GM12878 (cell line): Measurements from ENCODE around the gene MTHFD1L.

Source experiments
- CREB1 ChIP-seq: IDR thresholded peaks from 2 replicates; pipeline ENCODE4 v1.6.1; 2012; ENCODE audit warnings: low read depth, mild to moderate bottlenecking, inconsistent platforms
- FOS ChIP-seq: IDR thresholded peaks from 3 replicates; pipeline ENCODE4 v1.6.1; 2011; ENCODE audit warnings: borderline replicate concordance; ENCODE audit not compliant: insufficient read length; ENCODE audit errors: extremely low read depth
- FOXM1 ChIP-seq: IDR thresholded peaks from 2 replicates; pipeline ENCODE4 v1.6.1; 2012; ENCODE audit warnings: low read depth, mild to moderate bottlenecking, inconsistent platforms, low read length, moderate library complexity
- JUNB ChIP-seq: IDR thresholded peaks from 2 replicates; pipeline ENCODE4 v1.6.1; 2016; ENCODE audit warnings: antibody characterized with exemption, mild to moderate bottlenecking
- NRF1 ChIP-seq: conservative IDR thresholded peaks from 2 replicates; pipeline ENCODE4 v1.6.1; 2011; ENCODE audit warnings: mild to moderate bottlenecking, low read depth, low read length, improper control_type of control experiment
- POLR2A ChIP-seq: IDR thresholded peaks from 2 replicates; pipeline ENCODE4 v1.6.1; 2011; ENCODE audit warnings: low read depth, mild to moderate bottlenecking, low read length
- TARDBP ChIP-seq: IDR thresholded peaks from 2 replicates; pipeline ENCODE4 v1.6.1; 2016; ENCODE audit warnings: borderline replicate concordance
- TF ChIP-seq, protein P1 (sequence below), 3 experiments: IDR thresholded peaks in 2 of 3; conservative IDR thresholded peaks in 1 of 3; 2 replicates each; pipeline ENCODE4 v1.5.1; 2011; ENCODE audit warnings: low read depth in 3 of 3, low read length in 3 of 3, mild to moderate bottlenecking in 3 of 3, control low read depth in 2 of 3, moderate library complexity in 2 of 3, inconsistent platforms in 1 of 3, mixed read lengths in 1 of 3; ENCODE audit not compliant: control insufficient read depth in 2 of 3, insufficient read depth in 1 of 3; ENCODE audit errors: extremely low read depth in 1 of 3
- TF ChIP-seq, protein P2 (sequence below): fragments of 450-650 bp; conservative IDR thresholded peaks from 2 replicates; pipeline ENCODE4 v1.6.1; 2017; ENCODE audit warnings: mild to moderate bottlenecking, moderate library complexity
- TF ChIP-seq, protein P3 (sequence below): IDR thresholded peaks from 2 replicates; pipeline ENCODE4 v1.6.1; 2012; ENCODE audit warnings: mild to moderate bottlenecking, low read depth, low read length
- TF ChIP-seq, protein P4 (sequence below): fragments of 450-650 bp; formaldehyde crosslinking; IDR thresholded peaks from 2 replicates; pipeline ENCODE4 v1.4.0; 2020; ENCODE audit warnings: mild to moderate bottlenecking, moderate library complexity

DNA sequence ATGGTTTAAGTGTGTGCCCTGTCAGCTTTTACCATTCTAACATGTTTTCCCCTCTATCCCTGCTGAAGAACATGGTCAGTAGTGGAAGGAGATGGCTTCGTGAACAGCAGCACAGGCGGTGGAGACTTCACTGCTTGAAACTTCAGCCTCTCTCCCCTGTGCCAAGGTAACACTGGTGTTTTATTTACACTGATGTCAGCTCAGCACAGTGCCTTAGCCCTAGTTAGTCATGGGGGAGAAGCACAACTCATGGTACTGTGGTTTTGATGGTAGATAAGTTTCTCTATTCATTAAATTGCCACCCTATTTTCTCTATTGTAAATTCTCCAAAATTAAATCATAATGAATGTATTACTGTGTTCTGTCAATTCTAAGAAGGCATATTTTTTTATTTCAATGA, 56.6 kb downstream of the MTHFD1L start:
- TF ChIP-seq TARDBP (no peak), FOXM1 (no peak), NRF1 (no peak), CREB1 (no peak), POLR2A (no peak), FOS (no peak), JUNB (no peak)
- TF ChIP-seq, protein P1, sequence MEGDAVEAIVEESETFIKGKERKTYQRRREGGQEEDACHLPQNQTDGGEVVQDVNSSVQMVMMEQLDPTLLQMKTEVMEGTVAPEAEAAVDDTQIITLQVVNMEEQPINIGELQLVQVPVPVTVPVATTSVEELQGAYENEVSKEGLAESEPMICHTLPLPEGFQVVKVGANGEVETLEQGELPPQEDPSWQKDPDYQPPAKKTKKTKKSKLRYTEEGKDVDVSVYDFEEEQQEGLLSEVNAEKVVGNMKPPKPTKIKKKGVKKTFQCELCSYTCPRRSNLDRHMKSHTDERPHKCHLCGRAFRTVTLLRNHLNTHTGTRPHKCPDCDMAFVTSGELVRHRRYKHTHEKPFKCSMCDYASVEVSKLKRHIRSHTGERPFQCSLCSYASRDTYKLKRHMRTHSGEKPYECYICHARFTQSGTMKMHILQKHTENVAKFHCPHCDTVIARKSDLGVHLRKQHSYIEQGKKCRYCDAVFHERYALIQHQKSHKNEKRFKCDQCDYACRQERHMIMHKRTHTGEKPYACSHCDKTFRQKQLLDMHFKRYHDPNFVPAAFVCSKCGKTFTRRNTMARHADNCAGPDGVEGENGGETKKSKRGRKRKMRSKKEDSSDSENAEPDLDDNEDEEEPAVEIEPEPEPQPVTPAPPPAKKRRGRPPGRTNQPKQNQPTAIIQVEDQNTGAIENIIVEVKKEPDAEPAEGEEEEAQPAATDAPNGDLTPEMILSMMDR (IDR thresholded peaks at IDR 0.05 in 2 of 3, conservative IDR thresholded peaks at IDR 0.05 in 1 of 3; ENCODE audit: control insufficient read depth in 2 of 3, extremely low read depth in 1 of 3, insufficient read depth in 1 of 3, low read depth in 3 of 3, low read length in 3 of 3) = no peak
- TF ChIP-seq, protein P2, sequence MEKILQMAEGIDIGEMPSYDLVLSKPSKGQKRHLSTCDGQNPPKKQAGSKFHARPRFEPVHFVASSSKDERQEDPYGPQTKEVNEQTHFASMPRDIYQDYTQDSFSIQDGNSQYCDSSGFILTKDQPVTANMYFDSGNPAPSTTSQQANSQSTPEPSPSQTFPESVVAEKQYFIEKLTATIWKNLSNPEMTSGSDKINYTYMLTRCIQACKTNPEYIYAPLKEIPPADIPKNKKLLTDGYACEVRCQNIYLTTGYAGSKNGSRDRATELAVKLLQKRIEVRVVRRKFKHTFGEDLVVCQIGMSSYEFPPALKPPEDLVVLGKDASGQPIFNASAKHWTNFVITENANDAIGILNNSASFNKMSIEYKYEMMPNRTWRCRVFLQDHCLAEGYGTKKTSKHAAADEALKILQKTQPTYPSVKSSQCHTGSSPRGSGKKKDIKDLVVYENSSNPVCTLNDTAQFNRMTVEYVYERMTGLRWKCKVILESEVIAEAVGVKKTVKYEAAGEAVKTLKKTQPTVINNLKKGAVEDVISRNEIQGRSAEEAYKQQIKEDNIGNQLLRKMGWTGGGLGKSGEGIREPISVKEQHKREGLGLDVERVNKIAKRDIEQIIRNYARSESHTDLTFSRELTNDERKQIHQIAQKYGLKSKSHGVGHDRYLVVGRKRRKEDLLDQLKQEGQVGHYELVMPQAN = no peak
- TF ChIP-seq, protein P3, sequence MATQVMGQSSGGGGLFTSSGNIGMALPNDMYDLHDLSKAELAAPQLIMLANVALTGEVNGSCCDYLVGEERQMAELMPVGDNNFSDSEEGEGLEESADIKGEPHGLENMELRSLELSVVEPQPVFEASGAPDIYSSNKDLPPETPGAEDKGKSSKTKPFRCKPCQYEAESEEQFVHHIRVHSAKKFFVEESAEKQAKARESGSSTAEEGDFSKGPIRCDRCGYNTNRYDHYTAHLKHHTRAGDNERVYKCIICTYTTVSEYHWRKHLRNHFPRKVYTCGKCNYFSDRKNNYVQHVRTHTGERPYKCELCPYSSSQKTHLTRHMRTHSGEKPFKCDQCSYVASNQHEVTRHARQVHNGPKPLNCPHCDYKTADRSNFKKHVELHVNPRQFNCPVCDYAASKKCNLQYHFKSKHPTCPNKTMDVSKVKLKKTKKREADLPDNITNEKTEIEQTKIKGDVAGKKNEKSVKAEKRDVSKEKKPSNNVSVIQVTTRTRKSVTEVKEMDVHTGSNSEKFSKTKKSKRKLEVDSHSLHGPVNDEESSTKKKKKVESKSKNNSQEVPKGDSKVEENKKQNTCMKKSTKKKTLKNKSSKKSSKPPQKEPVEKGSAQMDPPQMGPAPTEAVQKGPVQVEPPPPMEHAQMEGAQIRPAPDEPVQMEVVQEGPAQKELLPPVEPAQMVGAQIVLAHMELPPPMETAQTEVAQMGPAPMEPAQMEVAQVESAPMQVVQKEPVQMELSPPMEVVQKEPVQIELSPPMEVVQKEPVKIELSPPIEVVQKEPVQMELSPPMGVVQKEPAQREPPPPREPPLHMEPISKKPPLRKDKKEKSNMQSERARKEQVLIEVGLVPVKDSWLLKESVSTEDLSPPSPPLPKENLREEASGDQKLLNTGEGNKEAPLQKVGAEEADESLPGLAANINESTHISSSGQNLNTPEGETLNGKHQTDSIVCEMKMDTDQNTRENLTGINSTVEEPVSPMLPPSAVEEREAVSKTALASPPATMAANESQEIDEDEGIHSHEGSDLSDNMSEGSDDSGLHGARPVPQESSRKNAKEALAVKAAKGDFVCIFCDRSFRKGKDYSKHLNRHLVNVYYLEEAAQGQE = no peak
- TF ChIP-seq, protein P4, sequence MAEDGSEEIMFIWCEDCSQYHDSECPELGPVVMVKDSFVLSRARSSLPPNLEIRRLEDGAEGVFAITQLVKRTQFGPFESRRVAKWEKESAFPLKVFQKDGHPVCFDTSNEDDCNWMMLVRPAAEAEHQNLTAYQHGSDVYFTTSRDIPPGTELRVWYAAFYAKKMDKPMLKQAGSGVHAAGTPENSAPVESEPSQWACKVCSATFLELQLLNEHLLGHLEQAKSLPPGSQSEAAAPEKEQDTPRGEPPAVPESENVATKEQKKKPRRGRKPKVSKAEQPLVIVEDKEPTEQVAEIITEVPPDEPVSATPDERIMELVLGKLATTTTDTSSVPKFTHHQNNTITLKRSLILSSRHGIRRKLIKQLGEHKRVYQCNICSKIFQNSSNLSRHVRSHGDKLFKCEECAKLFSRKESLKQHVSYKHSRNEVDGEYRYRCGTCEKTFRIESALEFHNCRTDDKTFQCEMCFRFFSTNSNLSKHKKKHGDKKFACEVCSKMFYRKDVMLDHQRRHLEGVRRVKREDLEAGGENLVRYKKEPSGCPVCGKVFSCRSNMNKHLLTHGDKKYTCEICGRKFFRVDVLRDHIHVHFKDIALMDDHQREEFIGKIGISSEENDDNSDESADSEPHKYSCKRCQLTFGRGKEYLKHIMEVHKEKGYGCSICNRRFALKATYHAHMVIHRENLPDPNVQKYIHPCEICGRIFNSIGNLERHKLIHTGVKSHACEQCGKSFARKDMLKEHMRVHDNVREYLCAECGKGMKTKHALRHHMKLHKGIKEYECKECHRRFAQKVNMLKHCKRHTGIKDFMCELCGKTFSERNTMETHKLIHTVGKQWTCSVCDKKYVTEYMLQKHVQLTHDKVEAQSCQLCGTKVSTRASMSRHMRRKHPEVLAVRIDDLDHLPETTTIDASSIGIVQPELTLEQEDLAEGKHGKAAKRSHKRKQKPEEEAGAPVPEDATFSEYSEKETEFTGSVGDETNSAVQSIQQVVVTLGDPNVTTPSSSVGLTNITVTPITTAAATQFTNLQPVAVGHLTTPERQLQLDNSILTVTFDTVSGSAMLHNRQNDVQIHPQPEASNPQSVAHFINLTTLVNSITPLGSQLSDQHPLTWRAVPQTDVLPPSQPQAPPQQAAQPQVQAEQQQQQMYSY (CRISPR knock-in tag) = no peak
